Stimulated activated CD8-positive, alpha-beta memory T cell treated with anti-CD3 and anti-CD28 coated beads, Interleukin-15, amount 100 ng/mL, for 4 hours (primary cell): ENCODE data around the gene CLCNKA.
"Not testable (repeated sequence)": the region's sequence is repeated elsewhere in the genome, so short reads cannot be mapped to it uniquely, and the experiment has no call there.

Source experiments
- DNase-seq, 2 donors: peaks; one replicate each; pipeline ENCODE4 v3.0.0-alpha.2; 2020; ENCODE audit warnings: low read depth in 2 of 2

Gene CLCNKA

GRCh38 chr1:16021681-16022080 is at the start of gene CLCNKA:
Gene CLCNKA (plus strand): TSS chr1:16022036. CDS start chr1:16022620, 584 bp downstream.
- no peak for DNase-seq

- no peak for DNase-seq
Observed at GRCh38 chr1:15972409-15972808, 49.4 kb upstream of the CLCNKA start.

GRCh38 chr1:15973772-15974171 is 48.1 kb upstream of the CLCNKA start:
- no peak for DNase-seq

GRCh38 chr1:15974855-15975254 is 47.0 kb upstream of the CLCNKA start:
- DNase-seq = no peak

GRCh38 chr1:15975358-15975804 is 46.5 kb upstream of the CLCNKA start:
- peak; percentile 79 to 82 for DNase-seq

GRCh38 chr1:15975805-15976680 is 45.8 kb upstream of the CLCNKA start, which contains the start of gene ZBTB17:
Gene ZBTB17 (minus strand): TSS chr1:15976101. CDS start chr1:15948495, 27,606 bp downstream.
- peak; percentile 94 to 95 for DNase-seq

GRCh38 chr1:15977947-15978346 is 43.9 kb upstream of the CLCNKA start:
- not testable (repeated sequence) for DNase-seq

GRCh38 chr1:15981679-15982078 is 40.2 kb upstream of the CLCNKA start:
- DNase-seq = no peak

- DNase-seq = no peak
Observed at GRCh38 chr1:15983275-15983674, 38.6 kb upstream of the CLCNKA start.

GRCh38 chr1:15985611-15986297 is 36.1 kb upstream of the CLCNKA start:
- DNase-seq = no peak

- no peak for DNase-seq
Observed at GRCh38 chr1:15988856-15989736, 32.7 kb upstream of the CLCNKA start.

GRCh38 chr1:15989776-15990175 is 32.1 kb upstream of the CLCNKA start:
- DNase-seq = no peak

- no peak for DNase-seq
Observed at GRCh38 chr1:15991427-15992186, 30.2 kb upstream of the CLCNKA start.

GRCh38 chr1:15992187-15992553 is 29.7 kb upstream of the CLCNKA start:
- no peak for DNase-seq

GRCh38 chr1:15992582-15993500 is 29.0 kb upstream of the CLCNKA start:
- no peak for DNase-seq

- no peak for DNase-seq
Observed at GRCh38 chr1:15993666-15994065, 28.2 kb upstream of the CLCNKA start.

GRCh38 chr1:15994081-15994480 is 27.8 kb upstream of the CLCNKA start:
- no peak for DNase-seq

GRCh38 chr1:15994590-15995351 is 27.1 kb upstream of the CLCNKA start:
- DNase-seq = no peak

- DNase-seq = no peak
Observed at GRCh38 chr1:15997076-15997585, 24.7 kb upstream of the CLCNKA start.
